ENCODE results near the gene TEKT2.

The TEKT2 gene

GRCh38 chr1:36128126-36128904 is 44.4 kb downstream of the TEKT2 start:
- no peak for DNase-seq (ENCODE audit: low read depth in 2 of 2, low spot score in 1 of 2)

GRCh38 chr1:36128905-36129206 is 45.0 kb downstream of the TEKT2 start:
- no peak for DNase-seq (ENCODE audit: low read depth in 2 of 2, low spot score in 1 of 2)

- DNase-seq (ENCODE audit: low read depth in 2 of 2, low spot score in 1 of 2): no peak
These were observed 48.1 kb downstream of the TEKT2 start for GRCh38 chr1:36132029-36132428.

GRCh38 chr1:36133484-36133883 is 49.6 kb downstream of the TEKT2 start:
- no peak for DNase-seq (ENCODE audit: low read depth in 2 of 2, low spot score in 1 of 2)

- DNase-seq (ENCODE audit: low read depth in 2 of 2, low spot score in 1 of 2): no peak
These were observed 50.1 kb downstream of the TEKT2 start for GRCh38 chr1:36134031-36134430.

GRCh38 chr1:36134505-36135329 is 50.8 kb downstream of the TEKT2 start:
- DNase-seq (ENCODE audit: low read depth in 2 of 2, low spot score in 1 of 2): no peak

- DNase-seq (ENCODE audit: low read depth in 2 of 2, low spot score in 1 of 2): no peak
These were observed 51.4 kb downstream of the TEKT2 start for GRCh38 chr1:36135330-36135667.

GRCh38 chr1:36135796-36136195 is 51.9 kb downstream of the TEKT2 start:
- DNase-seq (ENCODE audit: low read depth in 2 of 2, low spot score in 1 of 2): no peak

GRCh38 chr1:36136535-36136934 is 52.6 kb downstream of the TEKT2 start:
- DNase-seq (ENCODE audit: low read depth in 2 of 2, low spot score in 1 of 2): no peak

- no peak for DNase-seq (ENCODE audit: low read depth in 2 of 2, low spot score in 1 of 2)
These were observed 53.3 kb downstream of the TEKT2 start for GRCh38 chr1:36137226-36137625.

- DNase-seq (ENCODE audit: low read depth in 2 of 2, low spot score in 1 of 2): no peak
These were observed 53.9 kb downstream of the TEKT2 start for GRCh38 chr1:36137776-36138175.
